Endothelial cell of umbilical vein (primary cell): ENCODE results near the gene PLK5. TPM values are rescaled to one million over a fixed set of nuclear protein-coding genes. Genes with fewer than 3 reads are reported as not detected.

Experiments
- BruUV-seq: library from RNA; stranded (reverse); fragments of 400-500 nt; replicated peaks from 2 replicates; lab custom pipeline; 2021; lab: Mats Ljungman, UMichigan
- CTCF ChIA-PET: fragments of 300-600, 350-600 bp; sonication (Branson Sonifier 250); formaldehyde crosslinking; loops from one replicate; lab custom pipeline; 2021; ENCODE audit warnings: antibody characterized with exemption, inconsistent platforms; lab: Charles Lee
- POLR2A ChIA-PET: fragments of 300-600, 350-600 bp; sonication (Branson Sonifier 250); formaldehyde crosslinking; loops from one replicate; lab custom pipeline; 2021; ENCODE audit warnings: antibody characterized with exemption, inconsistent platforms; lab: Charles Lee
- DNase-seq: peaks from one replicate; pipeline ENCODE4 v3.0.0-alpha.2; 2011; ENCODE audit warnings: low read depth, low spot score
- FAIRE-seq: peaks from 2 replicates; lab custom pipeline; 2011; peaks lifted over from hg19 to GRCh38; lab: Jason Lieb, UNC
- H2AFZ ChIP-seq: 2 replicates; pipeline ENCODE4 v1.6.0; 2012; ENCODE audit warnings: low read depth, low read length, control low read depth, inconsistent platforms
- H3K27ac ChIP-seq: 2 replicates; pipeline ENCODE4 v1.5.1; 2011; ENCODE audit warnings: low read depth, mild to moderate bottlenecking, control low read depth, low read length, moderate library complexity; ENCODE audit not compliant: insufficient read depth
- H3K27me3 ChIP-seq, 2 experiments: 2 replicates each; pipeline versions ENCODE4 v1.6.0 to v1.6.1; 2011; ENCODE audit warnings: low read length in 2 of 2, mixed read lengths in 1 of 2; ENCODE audit not compliant: control insufficient read depth in 2 of 2, insufficient read depth in 2 of 2
- H3K36me3 ChIP-seq, 2 experiments: 2 replicates in 1 of 2; 3 replicates in 1 of 2; pipeline ENCODE4 v1.5.1; 2011; ENCODE audit warnings: low read length in 2 of 2, mild to moderate bottlenecking in 1 of 2, moderate library complexity in 1 of 2; ENCODE audit not compliant: control insufficient read depth in 2 of 2, insufficient read depth in 2 of 2; ENCODE audit errors: extremely low read depth in 1 of 2
- H3K4me1 ChIP-seq: 3 replicates; pipeline ENCODE4 v1.5.1; 2011; ENCODE audit warnings: mild to moderate bottlenecking, low read length; ENCODE audit not compliant: control insufficient read depth, insufficient read depth; ENCODE audit errors: extremely low read depth
- H3K4me2 ChIP-seq: 2 replicates; pipeline ENCODE4 v1.6.1; 2011; ENCODE audit warnings: low read length, control low read depth, mixed read lengths; ENCODE audit not compliant: insufficient read depth
- H3K4me3 ChIP-seq, 3 experiments: fragments of 200-600 bp in 1 of 3; sonication (generic), shearing (Covaris generic) in 1 of 3; replicated peaks in 1 of 3; 2 replicates each; pipeline ENCODE4 v1.5.1; 2011 to 2016; ENCODE audit warnings: control low read depth in 3 of 3, low read length in 3 of 3, mild to moderate bottlenecking in 2 of 3, inconsistent platforms in 1 of 3, low read depth in 1 of 3, moderate library complexity in 1 of 3; ENCODE audit not compliant: insufficient read depth in 1 of 3
- H3K79me2 ChIP-seq: 2 replicates; pipeline ENCODE4 v1.6.0; 2012; ENCODE audit warnings: low read length, inconsistent platforms; ENCODE audit not compliant: control insufficient read depth, insufficient read depth
- H3K9ac ChIP-seq: replicated peaks from 2 replicates; pipeline ENCODE3; 2011; ENCODE audit warnings: low read length, control low read depth; ENCODE audit not compliant: insufficient read depth; ENCODE audit errors: extremely low read depth
- H3K9me1 ChIP-seq: replicated peaks from 3 replicates; pipeline ENCODE4 v1.6.0; 2011; ENCODE audit warnings: mild to moderate bottlenecking, low read length; ENCODE audit not compliant: control insufficient read depth, insufficient read depth; ENCODE audit errors: extremely low read depth
- H3K9me3 ChIP-seq: replicated peaks from 2 replicates; pipeline ENCODE4 v1.5.1; 2012; ENCODE audit warnings: low read length, inconsistent platforms; ENCODE audit not compliant: control insufficient read depth, insufficient read depth
- H4K20me1 ChIP-seq: replicated peaks from 2 replicates; pipeline ENCODE3; 2011; ENCODE audit warnings: mild to moderate bottlenecking, low read length; ENCODE audit not compliant: control insufficient read depth, insufficient read depth; ENCODE audit errors: extremely low read depth
- GATA2 ChIP-seq: IDR thresholded peaks from 2 replicates; pipeline ENCODE4 v1.7.0; 2011; ENCODE audit warnings: low read depth, mild to moderate bottlenecking, moderate library complexity, mixed read lengths, low read length; ENCODE audit not compliant: insufficient read length, insufficient read depth
- JUN ChIP-seq: IDR thresholded peaks from 2 replicates; pipeline ENCODE4 v1.6.1; 2011; ENCODE audit warnings: borderline replicate concordance, low read depth; ENCODE audit not compliant: insufficient read length, insufficient read depth
- MAX ChIP-seq: IDR thresholded peaks from 2 replicates; pipeline ENCODE4 v1.6.1; 2011; ENCODE audit not compliant: insufficient read depth, insufficient read length
- MYC ChIP-seq: IDR thresholded peaks from one replicate; pipeline ENCODE4 v1.6.1; 2011; ENCODE audit warnings: mild to moderate bottlenecking, low read depth, low read length
- POLR2AphosphoS5 ChIP-seq: IDR thresholded peaks from 2 replicates; pipeline ENCODE4 v1.6.1; 2012; ENCODE audit warnings: low read depth, mild to moderate bottlenecking, control low read depth, low read length, moderate library complexity; ENCODE audit not compliant: insufficient read depth
- dilution Hi-C: fragments of 300-500 bp; cut with MboI; formaldehyde crosslinking; loops from one replicate; pipeline ENCODE4 v1.15.0; 2019; ENCODE audit warnings: low sequenced_read_pairs; ENCODE audit not compliant: extremely low pct_ligation_motif_present
- intact Hi-C: fragments of 100-400 bp; cut with micrococcal nuclease; formaldehyde crosslinking; loops from one replicate; pipeline ENCODE4 v1.10.0; 2022
- polyA plus RNA-seq, 4 experiments: library from polyadenylated mRNA; depleted of rRNA in 3 of 4; stranded (reverse) in 3 of 4; unstranded in 1 of 4; fragments of >200 nt; gene quantifications; 2 replicates each; pipeline versions ENCODE4 v1.2.1 to v1.2.3, GENCODE V29; 2011 to 2012; ENCODE audit warnings: missing spikeins in 1 of 4
- total RNA-seq: library from RNA; stranded (reverse); gene quantifications from 2 replicates; pipeline ENCODE4 v1.2.3, GENCODE V29; 2021

The PLK5 gene
- total and polyA plus RNA-seq, 2 donors (not counting 3 experiments of a cell fraction or from before 2014, with no cell fraction given) = not detected

GRCh38 chr19:1514295-1514661 lies 9.6 kb upstream of the PLK5 start:
- Histone ChIP-seq H3K27me3 (peaks cover 5 to 8% of the 10 kb centered on the region in 2 experiments), H3K79me2 (no peaks in the 10 kb centered on the region), H3K9me1 (no peaks in the 10 kb centered on the region), H3K27ac (no peak overlapping the region), H3K4me1 (no peaks in the 10 kb centered on the region), H3K4me3 (no peak overlapping the region), H3K9ac (no peak overlapping the region), H4K20me1 (no peaks in the 10 kb centered on the region), H2AFZ (no peak overlapping the region), H3K9me3 (no peaks in the 10 kb centered on the region), H3K4me2 (no peak overlapping the region), H3K36me3 (no peaks in the 10 kb centered on the region)
- FAIRE-seq (no peak), DNase-seq (no peak)
- dilution Hi-C loops (no loop called here), intact Hi-C loops (loop anchor here (5.0 kb wide), 1 partner anchor 232 kb away; no protein-coding TSS in a partner anchor)
- CTCF ChIA-PET = interaction anchor here (0.6 to 1.3 kb wide), 7 partner anchors 11 to 234 kb away, joined by 3 to 5 read pairs (median 4); no protein-coding TSS in a partner anchor
- BruUV-seq = no TSS peak
- TF ChIP-seq MAX = no peak
- no peak for TF ChIP-seq JUN
- no peak for TF ChIP-seq GATA2
- POLR2A ChIA-PET = interaction anchor here (0.6 kb wide), 1 partner anchor 23 kb away, joined by 9 read pairs; the partner anchor contains the start of gene REEP6

DNA sequence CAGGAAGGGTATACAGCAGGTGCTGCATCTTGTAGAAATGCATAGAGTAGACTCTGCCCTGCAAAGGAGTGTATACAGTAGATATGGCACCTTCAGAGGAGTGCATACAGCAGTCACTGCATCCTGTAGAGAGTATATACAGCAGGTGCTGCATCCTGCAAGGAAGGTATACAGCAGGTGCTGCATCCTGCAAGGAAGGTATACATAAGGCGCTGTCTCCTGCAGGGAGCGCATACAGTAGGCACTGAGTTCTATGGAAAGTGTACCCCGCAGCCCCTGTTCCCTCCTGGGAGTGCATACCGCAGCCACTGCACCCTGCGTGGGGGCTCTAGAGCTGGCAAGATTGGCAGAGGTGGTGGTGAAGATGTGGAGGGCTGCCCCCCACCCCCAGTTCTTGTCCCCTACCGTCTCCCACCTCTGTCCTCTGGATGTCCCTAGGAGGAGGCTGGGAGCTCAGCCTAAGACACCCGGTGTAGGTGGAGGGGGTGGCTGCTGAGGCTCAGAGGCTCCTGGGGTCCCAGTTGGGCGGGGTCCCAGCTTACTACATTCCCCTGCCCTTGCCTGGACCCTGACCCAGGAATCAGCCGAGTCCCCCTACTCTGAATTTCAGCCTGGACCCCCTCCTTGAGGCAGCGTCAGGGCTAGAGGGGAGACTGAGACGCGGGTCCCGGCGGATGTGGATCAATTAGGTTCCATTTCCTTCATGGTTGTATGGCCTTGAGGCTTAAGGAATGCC lies 8.7 kb upstream of the PLK5 start:
- H3K36me3 ChIP-seq = no peaks in the 10 kb centered on the region
- peaks cover 5 to 8% of the 10 kb centered on the region in 2 experiments for H3K27me3 ChIP-seq
- DNase-seq = no peak
- no peak for TF ChIP-seq MYC
- TF ChIP-seq POLR2AphosphoS5 = no peak
- H3K79me2 ChIP-seq = no peaks in the 10 kb centered on the region
- no peak overlapping the region for H3K4me3 ChIP-seq
- intact Hi-C loops = loop anchor here (5.0 kb wide), 1 partner anchor 233 kb away; no protein-coding TSS in a partner anchor
- FAIRE-seq = no peak
- no peak overlapping the region for H3K27ac ChIP-seq
- H3K9me1 ChIP-seq = no peaks in the 10 kb centered on the region
- dilution Hi-C loops = no loop called here
- POLR2A ChIA-PET = interaction anchor here (0.6 kb wide), 1 partner anchor 24 kb away, joined by 9 read pairs; the partner anchor contains the start of gene REEP6
- CTCF ChIA-PET = interaction anchor here (0.6 to 1.3 kb wide), 6 partner anchors 20 to 235 kb away, joined by 3 to 5 read pairs (median 4); no protein-coding TSS in a partner anchor
- H3K9ac ChIP-seq = no peak overlapping the region
- H3K4me1 ChIP-seq = no peaks in the 10 kb centered on the region
- H4K20me1 ChIP-seq = no peaks in the 10 kb centered on the region
- no peak overlapping the region for H3K4me2 ChIP-seq
- no TSS peak for BruUV-seq
- H2AFZ ChIP-seq = no peak overlapping the region
- H3K9me3 ChIP-seq = no peaks in the 10 kb centered on the region
